K562 (cell line): ENCODE data around the gene RARRES1. TPM values are rescaled to one million over a fixed set of nuclear protein-coding genes. Genes with fewer than 3 reads are reported as not detected.

Source experiments
- ATAC-seq: fragments of 200-7000 bp; cut with Tn5 transposase; 3 replicates; pipeline ENCODE4 v1.9.1; 2020; ENCODE audit warnings: moderate library complexity
- BruUV-seq: library from RNA; stranded (reverse); fragments of 400-500 nt; replicated peaks from 2 replicates; lab custom pipeline; 2021; lab: Mats Ljungman, UMichigan
- CTCF ChIA-PET: fragments of 300-600 bp; formaldehyde crosslinking; extraction: SDS; loops from one replicate; lab custom pipeline; 2021; ENCODE audit warnings: low intra/inter-chr PET ratio; lab: Yijun Ruan, JAX
- POLR2A ChIA-PET: fragments of 300-600, 350-650 bp; sonication (Branson Sonifier 250); formaldehyde crosslinking; extraction: SDS; loops from one replicate; lab custom pipeline; 2021; ENCODE audit warnings: antibody characterized with exemption, inconsistent platforms; lab: Yijun Ruan, JAX
- DNase-seq, 4 experiments: peaks; one replicate each; pipeline versions ENCODE4 v3.0.0 to v3.0.0-alpha.2; 2011 to 2018; ENCODE audit warnings: low spot score in 3 of 4, mixed read lengths in 3 of 4; ENCODE audit errors: extremely low read depth in 1 of 4
- FAIRE-seq: peaks from 2 replicates; lab custom pipeline; 2011; peaks lifted over from hg19 to GRCh38; lab: Jason Lieb, UNC
- H2AFZ ChIP-seq: 2 replicates; pipeline ENCODE4 v1.6.0; 2011; ENCODE audit warnings: low read depth, low read length, control low read depth, inconsistent platforms
- H3K27ac ChIP-seq: fragments of 200-600 bp; 3 replicates; pipeline ENCODE4 v1.8.0; 2011; ENCODE audit warnings: low read depth, mild to moderate bottlenecking, control low read depth, inconsistent platforms, low read length, moderate library complexity, mixed read lengths; ENCODE audit errors: extremely low read depth
- H3K27me3 ChIP-seq, 2 experiments: fragments of 300-600 bp in 1 of 2; 2 replicates in 1 of 2; 3 replicates in 1 of 2; pipeline versions ENCODE4 v1.6.0 to v1.8.0; 2011; ENCODE audit warnings: inconsistent platforms in 2 of 2, low read length in 2 of 2, mild to moderate bottlenecking in 1 of 2, mixed read lengths in 1 of 2, moderate library complexity in 1 of 2; ENCODE audit not compliant: control insufficient read depth in 2 of 2, insufficient read depth in 2 of 2
- H3K36me3 ChIP-seq: fragments of 300-600 bp; 3 replicates; pipeline ENCODE4 v1.8.0; 2011; ENCODE audit warnings: mild to moderate bottlenecking, low read length, inconsistent platforms; ENCODE audit not compliant: control insufficient read depth, insufficient read depth
- H3K4me1 ChIP-seq, 2 experiments: fragments of 200-600 bp in 1 of 2; replicated peaks in 1 of 2; 2 replicates in 1 of 2; 3 replicates in 1 of 2; pipeline versions ENCODE4 v1.5.1 to v1.8.0; 2011; ENCODE audit warnings: inconsistent platforms in 2 of 2, low read length in 2 of 2, mild to moderate bottlenecking in 1 of 2, mixed read lengths in 1 of 2, moderate library complexity in 1 of 2; ENCODE audit not compliant: control insufficient read depth in 2 of 2, insufficient read depth in 2 of 2
- H3K4me2 ChIP-seq: 2 replicates; pipeline ENCODE4 v1.6.1; 2011; ENCODE audit warnings: low read length, control low read depth, inconsistent platforms, mixed read lengths; ENCODE audit not compliant: insufficient read depth
- H3K4me3 ChIP-seq: fragments of 200-600 bp; sonication (generic), shearing (Covaris generic); 2 replicates; pipeline ENCODE4 v1.5.1; 2016; ENCODE audit warnings: control low read depth, inconsistent platforms
- H3K79me2 ChIP-seq: fragments of 200-600 bp; 3 replicates; pipeline ENCODE4 v1.8.0; 2011; ENCODE audit warnings: low read length, inconsistent platforms; ENCODE audit not compliant: control insufficient read depth, insufficient read depth
- H3K9ac ChIP-seq, 2 experiments: 2 replicates each; pipeline versions ENCODE4 v1.6.0 to v1.6.1; 2011; ENCODE audit warnings: low read depth in 2 of 2, low read length in 2 of 2, control low read depth in 1 of 2, inconsistent platforms in 1 of 2, mild to moderate bottlenecking in 1 of 2, mixed read lengths in 1 of 2; ENCODE audit not compliant: insufficient read depth in 1 of 2
- H3K9me1 ChIP-seq: one replicate; pipeline ENCODE4 v1.6.0; 2011; ENCODE audit warnings: inconsistent platforms, mild to moderate bottlenecking, low read length, moderate library complexity; ENCODE audit not compliant: control insufficient read depth, insufficient read depth
- H3K9me3 ChIP-seq: replicated peaks from 2 replicates; pipeline ENCODE4 v1.5.1; 2011; ENCODE audit warnings: low read depth, low read length, inconsistent platforms; ENCODE audit not compliant: control insufficient read depth, insufficient read depth
- H4K20me1 ChIP-seq: replicated peaks from 2 replicates; pipeline ENCODE4 v1.6.1; 2011; ENCODE audit warnings: low read length, inconsistent platforms, mixed read lengths; ENCODE audit not compliant: control insufficient read depth, insufficient read depth
- GABPB2 ChIP-seq: fragments of 250-450 bp; sonication (Bioruptor Pico); conservative IDR thresholded peaks from 2 replicates; pipeline ENCODE4 v1.5.1; 2021; ENCODE audit warnings: mild to moderate bottlenecking
- MXI1 ChIP-seq: IDR thresholded peaks from 2 replicates; pipeline ENCODE4 v1.6.1; 2011; ENCODE audit warnings: low read depth, mild to moderate bottlenecking, improper control_type of control experiment, low read length
- SMC3 ChIP-seq: conservative IDR thresholded peaks from 2 replicates; pipeline ENCODE4 v1.6.1; 2011; ENCODE audit warnings: low read depth, low read length, improper control_type of control experiment; ENCODE audit not compliant: insufficient read depth
- SUPT5H ChIP-seq: fragments of 450-650 bp; IDR thresholded peaks from 2 replicates; pipeline ENCODE4 v1.6.1; 2016
- ZFPM2 ChIP-seq: fragments of 250-450 bp; sonication (Bioruptor Pico); IDR thresholded peaks from 2 replicates; pipeline ENCODE4 v1.5.1; 2022; ENCODE audit warnings: mild to moderate bottlenecking
- WGBS: fragments of 100-300 bp; shearing (Covaris generic); methylation state at CpG from one replicate; pipeline ENCODE4 v1.1.6; 2016; ENCODE audit warnings: low coverage, mixed read lengths; ENCODE audit not compliant: insufficient coverage; ENCODE audit errors: missing lambda C conversion rate; 5-methylcytosine and 5-hydroxymethylcytosine counted together
- in situ Hi-C: fragments of 300-500 bp; cut with MboI; formaldehyde crosslinking; loops from 4 replicates; pipeline ENCODE4 v1.15.0; 2018; ENCODE audit warnings: inconsistent platforms, mixed read lengths
- intact Hi-C: fragments of 100-400 bp; cut with micrococcal nuclease; formaldehyde crosslinking; loops from 2 replicates; pipeline ENCODE4 v1.14.2; 2022
- polyA plus RNA-seq, 8 experiments: library from polyadenylated mRNA; depleted of rRNA in 4 of 8; stranded (reverse) in 5 of 8; unstranded in 3 of 8; fragments of >200 nt; fragmentation: Nextera tagmentation in 2 of 8; fragmentation: Illumina TruSeq in 1 of 8; extraction: Ambion mirVana in 2 of 8; extraction: Trizol in 1 of 8; gene quantifications; 2 replicates each; pipeline versions ENCODE4 v1.2.1 to v1.2.3, GENCODE V29; 2011 to 2014; ENCODE audit warnings: inconsistent platforms in 1 of 8, missing spikeins in 1 of 8
- total RNA-seq, 7 experiments: library from RNA; depleted of rRNA in 6 of 7; stranded (reverse); fragments of >200 nt in 6 of 7; fragmentation: Illumina TruSeq in 2 of 7; extraction: Trizol in 2 of 7; gene quantifications; 2 replicates each; pipeline versions ENCODE4 v1.2.1 to v1.2.3, GENCODE V29; 2011 to 2021; ENCODE audit warnings: low replicate concordance in 1 of 7
- TF ChIP-seq, protein P1 (sequence below): fragments of 450-650 bp; formaldehyde crosslinking; IDR thresholded peaks from 2 replicates; pipeline ENCODE4 v1.4.0; 2022; ENCODE audit warnings: missing genetic modification characterization
- TF ChIP-seq, protein P2 (sequence below): sonication (generic); formaldehyde crosslinking; IDR thresholded peaks from 2 replicates; pipeline ENCODE4 v1.8.1; 2023; ENCODE audit warnings: mild to moderate bottlenecking, missing genetic modification reagents
- TF ChIP-seq, protein P3 (sequence below), 2 experiments: fragments of 450-650 bp; conservative IDR thresholded peaks; 2 replicates each; pipeline ENCODE4 v1.6.1; 2017; ENCODE audit warnings: mild to moderate bottlenecking in 2 of 2, moderate library complexity in 2 of 2
- TF ChIP-seq, protein P4 (sequence below): sonication (generic); formaldehyde crosslinking; IDR thresholded peaks from 2 replicates; pipeline ENCODE4 v1.8.0; 2022; ENCODE audit warnings: mild to moderate bottlenecking, missing genetic modification reagents

The RARRES1 gene
- total and polyA plus RNA-seq, 9 of the 15 experiments (the other 6 are each of a cell fraction or from before 2014, with no cell fraction given): not detected

DNA sequence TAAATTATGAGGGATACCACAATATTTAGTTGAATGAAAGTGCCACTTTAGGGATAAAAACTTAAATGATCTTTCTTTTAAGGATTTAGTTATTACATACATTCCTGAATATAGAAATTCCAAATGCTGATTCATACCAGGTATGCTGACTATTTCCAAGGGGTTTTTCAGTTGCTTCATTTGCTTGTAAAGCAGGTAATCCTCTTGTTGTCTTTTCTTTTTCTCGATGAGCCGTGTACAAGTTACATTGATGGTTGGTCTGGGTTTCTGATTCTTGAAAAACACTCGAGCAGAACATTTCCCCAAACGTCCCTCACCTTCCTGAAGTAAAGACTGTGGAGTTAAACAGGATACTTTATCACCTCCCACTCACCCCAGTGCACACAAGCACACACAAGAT, 21.7 kb downstream of the RARRES1 start:
- POLR2A ChIA-PET: interaction anchor here (1.4 kb wide), 1 partner anchor 31 kb away, joined by 7 read pairs; no protein-coding TSS in a partner anchor
- ATAC-seq (no peak), DNase-seq (no peak), FAIRE-seq (no peak)
- Histone ChIP-seq H4K20me1 (no peaks in the 10 kb centered on the region), H3K9ac (no peak overlapping the region), H3K9me1 (no peaks in the 10 kb centered on the region), H3K4me3 (no peak overlapping the region), H3K27ac (no peak overlapping the region), H2AFZ (no peak overlapping the region), H3K36me3 (peaks cover 55% of the 10 kb centered on the region), H3K4me1 (peaks cover 3 to 16% of the 10 kb centered on the region in 2 experiments; a peak in 3 of 5 replicates), H3K79me2 (no peaks in the 10 kb centered on the region), H3K4me2 (no peak overlapping the region), H3K9me3 (no peaks in the 10 kb centered on the region), H3K27me3 (no peaks in the 10 kb centered on the region)
- WGBS: 65% methylated on average over 4 of the region's 4 CpGs
- no peak for TF ChIP-seq GABPB2 (CRISPR knock-in tag)
- TF ChIP-seq, protein P1, sequence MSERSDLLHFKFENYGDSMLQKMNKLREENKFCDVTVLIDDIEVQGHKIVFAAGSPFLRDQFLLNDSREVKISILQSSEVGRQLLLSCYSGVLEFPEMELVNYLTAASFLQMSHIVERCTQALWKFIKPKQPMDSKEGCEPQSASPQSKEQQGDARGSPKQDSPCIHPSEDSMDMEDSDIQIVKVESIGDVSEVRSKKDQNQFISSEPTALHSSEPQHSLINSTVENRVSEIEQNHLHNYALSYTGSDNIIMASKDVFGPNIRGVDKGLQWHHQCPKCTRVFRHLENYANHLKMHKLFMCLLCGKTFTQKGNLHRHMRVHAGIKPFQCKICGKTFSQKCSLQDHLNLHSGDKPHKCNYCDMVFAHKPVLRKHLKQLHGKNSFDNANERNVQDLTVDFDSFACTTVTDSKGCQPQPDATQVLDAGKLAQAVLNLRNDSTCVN: no peak
- TF ChIP-seq, protein P2, sequence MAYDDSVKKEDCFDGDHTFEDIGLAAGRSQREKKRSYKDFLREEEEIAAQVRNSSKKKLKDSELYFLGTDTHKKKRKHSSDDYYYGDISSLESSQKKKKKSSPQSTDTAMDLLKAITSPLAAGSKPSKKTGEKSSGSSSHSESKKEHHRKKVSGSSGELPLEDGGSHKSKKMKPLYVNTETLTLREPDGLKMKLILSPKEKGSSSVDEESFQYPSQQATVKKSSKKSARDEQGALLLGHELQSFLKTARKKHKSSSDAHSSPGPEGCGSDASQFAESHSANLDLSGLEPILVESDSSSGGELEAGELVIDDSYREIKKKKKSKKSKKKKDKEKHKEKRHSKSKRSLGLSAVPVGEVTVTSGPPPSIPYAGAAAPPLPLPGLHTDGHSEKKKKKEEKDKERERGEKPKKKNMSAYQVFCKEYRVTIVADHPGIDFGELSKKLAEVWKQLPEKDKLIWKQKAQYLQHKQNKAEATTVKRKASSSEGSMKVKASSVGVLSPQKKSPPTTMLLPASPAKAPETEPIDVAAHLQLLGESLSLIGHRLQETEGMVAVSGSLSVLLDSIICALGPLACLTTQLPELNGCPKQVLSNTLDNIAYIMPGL (CRISPR knock-in tag): no peak
- TF ChIP-seq, protein P3, sequence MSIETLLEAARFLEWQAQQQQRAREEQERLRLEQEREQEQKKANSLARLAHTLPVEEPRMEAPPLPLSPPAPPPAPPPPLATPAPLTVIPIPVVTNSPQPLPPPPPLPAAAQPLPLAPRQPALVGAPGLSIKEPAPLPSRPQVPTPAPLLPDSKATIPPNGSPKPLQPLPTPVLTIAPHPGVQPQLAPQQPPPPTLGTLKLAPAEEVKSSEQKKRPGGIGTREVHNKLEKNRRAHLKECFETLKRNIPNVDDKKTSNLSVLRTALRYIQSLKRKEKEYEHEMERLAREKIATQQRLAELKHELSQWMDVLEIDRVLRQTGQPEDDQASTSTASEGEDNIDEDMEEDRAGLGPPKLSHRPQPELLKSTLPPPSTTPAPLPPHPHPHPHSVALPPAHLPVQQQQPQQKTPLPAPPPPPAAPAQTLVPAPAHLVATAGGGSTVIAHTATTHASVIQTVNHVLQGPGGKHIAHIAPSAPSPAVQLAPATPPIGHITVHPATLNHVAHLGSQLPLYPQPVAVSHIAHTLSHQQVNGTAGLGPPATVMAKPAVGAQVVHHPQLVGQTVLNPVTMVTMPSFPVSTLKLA (conservative IDR thresholded peaks at IDR 0.05): no peak
- TF ChIP-seq, protein P4, sequence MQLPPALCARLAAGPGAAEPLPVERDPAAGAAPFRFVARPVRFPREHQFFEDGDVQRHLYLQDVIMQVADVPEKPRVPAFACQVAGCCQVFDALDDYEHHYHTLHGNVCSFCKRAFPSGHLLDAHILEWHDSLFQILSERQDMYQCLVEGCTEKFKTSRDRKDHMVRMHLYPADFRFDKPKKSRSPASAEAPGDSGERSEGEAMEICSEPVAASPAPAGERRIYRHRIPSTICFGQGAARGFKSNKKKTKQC (CRISPR knock-in tag): no peak
- no peak for TF ChIP-seq SMC3
- no peak for TF ChIP-seq MXI1
- no peak for TF ChIP-seq ZFPM2 (CRISPR knock-in tag)
- no peak for TF ChIP-seq SUPT5H
- CTCF ChIA-PET: no interaction called here
- no TSS peak for BruUV-seq
- in situ Hi-C loops (no loop called here), intact Hi-C loops (no loop called here)
